B cell (primary cell): Measurements from ENCODE around the gene CLN5. TPM values are rescaled to one million over a fixed set of nuclear protein-coding genes. Genes with fewer than 3 reads are reported as not detected.

Experiments used
- ATAC-seq: fragments of 200-7000 bp; cut with Tn5 transposase; one replicate; pipeline ENCODE4 v1.10.0; 2021; ENCODE audit warnings: low read depth, mild to moderate bottlenecking, moderate number of reproducible peaks, moderate library complexity
- CTCF ChIA-PET: fragments of 350-600 bp; sonication (Branson Sonifier 250); formaldehyde crosslinking; loops from one replicate; lab custom pipeline; 2021; ENCODE audit warnings: antibody characterized with exemption, inconsistent platforms; lab: Charles Lee
- POLR2A ChIA-PET: fragments of 350-600 bp; sonication (Branson Sonifier 250); formaldehyde crosslinking; loops from one replicate; lab custom pipeline; 2021; ENCODE audit warnings: antibody characterized with exemption; lab: Charles Lee
- DNase-seq: peaks from one replicate; pipeline ENCODE4 v3.0.0; 2013
- H2AFZ ChIP-seq: 2 replicates; pipeline ENCODE4 v1.6.1; 2012; ENCODE audit warnings: mild to moderate bottlenecking, low read depth, low read length; ENCODE audit not compliant: insufficient read depth, poor library complexity, severe bottlenecking
- H3K27ac ChIP-seq, 2 donors: 1 replicate in 1 of 2; 2 replicates in 1 of 2; pipeline ENCODE4 v1.5.1; 2012 to 2013; ENCODE audit warnings: low read length in 2 of 2, mild to moderate bottlenecking in 2 of 2, moderate library complexity in 1 of 2
- H3K27me3 ChIP-seq, 4 experiments: fragments of 200-600 bp in 1 of 4; sonication (generic) in 1 of 4; replicated peaks in 1 of 4; 1 replicate in 2 of 4; 2 replicates in 2 of 4; pipeline versions ENCODE4 v1.6.1 to v1.7.0; 2013 to 2016; ENCODE audit warnings: low read length in 3 of 4, mild to moderate bottlenecking in 2 of 4, mixed read lengths in 1 of 4, moderate library complexity in 1 of 4; ENCODE audit not compliant: insufficient read depth in 4 of 4, control insufficient read depth in 3 of 4; ENCODE audit errors: control extremely low read depth in 1 of 4
- H3K36me3 ChIP-seq, 2 experiments: replicated peaks in 1 of 2; 1 replicate in 1 of 2; 2 replicates in 1 of 2; pipeline versions ENCODE4 v1.6.1 to v1.7.1; 2013; ENCODE audit warnings: low read length in 1 of 2; ENCODE audit not compliant: insufficient read depth in 2 of 2, control insufficient read depth in 1 of 2; ENCODE audit errors: control extremely low read depth in 1 of 2, extremely low read depth in 1 of 2
- H3K4me1 ChIP-seq, 2 donors: fragments of 200-600 bp in 1 of 2; sonication (generic) in 1 of 2; 1 replicate in 1 of 2; 2 replicates in 1 of 2; pipeline versions ENCODE4 v1.5.1 to v1.6.1; 2013 to 2017; ENCODE audit warnings: low read length in 2 of 2; ENCODE audit not compliant: control insufficient read depth in 2 of 2, insufficient read depth in 2 of 2
- H3K4me2 ChIP-seq: replicated peaks from 2 replicates; pipeline ENCODE3; 2012; ENCODE audit warnings: mild to moderate bottlenecking, low read depth, low read length; ENCODE audit not compliant: poor library complexity, severe bottlenecking
- H3K4me3 ChIP-seq, 5 experiments: fragments of 200-600 bp in 1 of 5; sonication (generic) in 1 of 5; 1 replicate in 3 of 5; 2 replicates in 2 of 5; pipeline versions ENCODE4 v1.5.1 to v1.7.0; 2011 to 2016; ENCODE audit warnings: low read length in 4 of 5, mild to moderate bottlenecking in 4 of 5, low read depth in 2 of 5, control low read depth in 1 of 5, moderate library complexity in 1 of 5; ENCODE audit not compliant: insufficient read depth in 1 of 5; ENCODE audit errors: control extremely low read depth in 1 of 5, extremely low read depth in 1 of 5
- H3K79me2 ChIP-seq: fragments of 200-600 bp; sonication (generic); one replicate; pipeline ENCODE4 v1.6.0; 2016; ENCODE audit warnings: low read length; ENCODE audit not compliant: control insufficient read depth, insufficient read depth
- H3K9ac ChIP-seq: fragments of 200-600 bp; sonication (generic); 2 replicates; pipeline ENCODE4 v1.6.1; 2017; ENCODE audit warnings: mild to moderate bottlenecking, low read length, moderate library complexity
- H3K9me3 ChIP-seq, 3 donors: one replicate each; pipeline versions ENCODE4 v1.6.1 to v1.7.1; 2013; ENCODE audit warnings: low read length in 2 of 3; ENCODE audit not compliant: control insufficient read depth in 2 of 3, insufficient read depth in 1 of 3; ENCODE audit errors: control extremely low read depth in 1 of 3
- H4K20me1 ChIP-seq: 2 replicates; pipeline ENCODE4 v1.6.0; 2012; ENCODE audit warnings: mild to moderate bottlenecking, low read length; ENCODE audit not compliant: insufficient read depth, control insufficient read depth, poor library complexity, severe bottlenecking
- H3K27ac Mint-ChIP-seq: one replicate; pipeline ENCODE4 v1.8.0; 2021; ENCODE audit warnings: mixed read lengths
- H3K27me3 Mint-ChIP-seq: one replicate; pipeline ENCODE4 v1.8.0; 2021; ENCODE audit warnings: mixed read lengths
- H3K4me1 Mint-ChIP-seq: one replicate; pipeline ENCODE4 v1.8.0; 2021; ENCODE audit warnings: mixed read lengths
- H3K4me3 Mint-ChIP-seq: one replicate; pipeline ENCODE4 v1.8.0; 2021; ENCODE audit warnings: mixed read lengths
- H3K9me3 Mint-ChIP-seq: one replicate; pipeline ENCODE4 v1.8.0; 2022; ENCODE audit warnings: mixed read lengths; ENCODE audit not compliant: insufficient read depth
- EZH2 ChIP-seq: IDR thresholded peaks from 2 replicates; pipeline ENCODE4 v1.6.1; 2012; ENCODE audit warnings: borderline replicate concordance, low read depth, mild to moderate bottlenecking, moderate library complexity, low read length; ENCODE audit not compliant: insufficient read depth, poor library complexity, severe bottlenecking
- WGBS: methylation state at CpG from one replicate; pipeline ENCODE4 v1.1.5; 2013; ENCODE audit warnings: missing lambda C conversion rate; ENCODE audit not compliant: insufficient coverage; 5-methylcytosine and 5-hydroxymethylcytosine counted together
- intact Hi-C: fragments of 100-400 bp; cut with micrococcal nuclease; formaldehyde crosslinking; loops from one replicate; pipeline ENCODE4 v1.10.0; 2022
- polyA plus RNA-seq: library from polyadenylated mRNA; depleted of rRNA; stranded (reverse); fragments of >200 nt; gene quantifications from 2 replicates; pipeline ENCODE4 v1.2.3, GENCODE V29; 2012
- total RNA-seq, 2 donors: library from RNA; stranded (reverse); fragments of 120-200 nt in 1 of 2; gene quantifications; 1 replicate in 1 of 2; 2 replicates in 1 of 2; pipeline versions ENCODE4 v1.2.3 to v1.2.4, GENCODE V29; 2013 to 2022
- TF ChIP-seq, protein P1 (sequence below): fragments of 200-600 bp; IDR thresholded peaks from one replicate; pipeline ENCODE4 v1.8.0; 2022; ENCODE audit warnings: antibody characterized with exemption, mild to moderate bottlenecking

Gene CLN5
- total and polyA plus RNA-seq, 2 donors (not counting 1 experiment from before 2014, with no cell fraction given) = 11.9 to 36.9 TPM

DNA sequence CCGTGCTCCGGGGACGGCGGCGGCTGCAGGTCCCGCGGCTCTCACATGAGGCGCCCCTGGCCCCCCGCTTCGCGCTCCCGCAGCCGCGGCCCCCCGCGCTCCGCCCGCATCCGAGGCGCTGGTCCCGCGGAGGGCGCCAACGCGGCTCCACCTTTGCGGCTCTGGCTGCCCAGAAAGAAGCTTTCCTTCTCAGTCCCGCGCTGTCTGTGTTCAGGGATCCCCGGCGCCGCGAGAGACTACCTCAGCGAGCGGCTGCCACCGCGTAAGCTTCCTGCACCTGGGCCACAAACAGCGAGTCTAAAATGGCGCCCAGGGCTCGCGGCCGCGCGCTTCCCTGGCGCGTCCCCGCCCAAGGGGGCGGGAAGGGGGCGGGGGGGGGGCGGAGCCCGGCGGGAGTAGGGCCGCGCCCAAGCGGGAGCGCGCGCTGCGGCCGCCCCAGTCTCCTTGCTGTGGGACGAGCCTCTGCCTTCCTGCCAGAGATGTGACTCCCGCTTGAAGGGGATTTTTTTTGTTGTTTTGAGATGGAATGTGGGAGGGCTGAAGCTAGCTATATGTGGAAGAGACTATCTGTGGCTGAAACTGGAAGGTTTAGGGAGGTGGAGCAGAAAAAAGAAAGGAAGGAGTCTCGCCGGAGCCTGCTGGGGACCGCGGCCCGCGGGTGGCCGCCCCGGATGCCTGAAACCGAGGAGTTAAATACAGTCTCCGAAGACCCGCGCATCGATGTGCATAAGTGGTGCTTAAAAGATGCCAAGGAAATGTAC, 35.2 kb downstream of the CLN5 start, which contains the start of gene FBXL3:
FBXL3 (minus strand) TSS at position 299 of the 761 bp plus-strand sequence. CDS start 5,299 bp downstream, outside the sequence.
- ChIA-PET CTCF (interaction anchor here (1.0 to 1.9 kb wide), 4 partner anchors 20 to 47 kb away, joined by 3 to 8 read pairs (median 4); partner anchors contain the start of gene CLN5), POLR2A (interaction anchor here (0.6 to 3.2 kb wide), 6 partner anchors 15 to 921 kb away, joined by 3 to 27 read pairs (median 4); partner anchors contain the start of gene CLN5)
- H3K9me3 ChIP-seq = no peaks in the 10 kb centered on the region
- WGBS = under 1% methylated on average over 50 of the region's 74 CpGs
- Mint-ChIP-seq H3K4me3 (peak within 1 kb of the TSS; percentile 99), H3K4me1 (peaks cover 48% of the 10 kb centered on the region), H3K9me3 (no peaks in the 10 kb centered on the region), H3K27ac (peak within 1 kb of the TSS; percentile 98), H3K27me3 (no peaks in the 10 kb centered on the region)
- peak within 1 kb of the TSS; percentile 96 for H2AFZ ChIP-seq
- H3K36me3 ChIP-seq = peaks cover 0 to 5% of the 10 kb centered on the region in 2 experiments
- intact Hi-C loops = loop anchor here (1.0 to 5.0 kb wide), 5 partner anchors 35 to 1490 kb away; partner anchors contain the start of genes CLN5, COMMD6 and KCTD12
- H3K27me3 ChIP-seq = no peaks in the 10 kb centered on the region
- DNase-seq (peak; percentile 91), ATAC-seq (peak; percentile 64)
- peaks cover 25 to 42% of the 10 kb centered on the region in 2 donors for H3K4me1 ChIP-seq
- H3K4me3 ChIP-seq = peak within 1 kb of the TSS; percentile 66 to 91 (median 88)
- TF ChIP-seq, protein P1, sequence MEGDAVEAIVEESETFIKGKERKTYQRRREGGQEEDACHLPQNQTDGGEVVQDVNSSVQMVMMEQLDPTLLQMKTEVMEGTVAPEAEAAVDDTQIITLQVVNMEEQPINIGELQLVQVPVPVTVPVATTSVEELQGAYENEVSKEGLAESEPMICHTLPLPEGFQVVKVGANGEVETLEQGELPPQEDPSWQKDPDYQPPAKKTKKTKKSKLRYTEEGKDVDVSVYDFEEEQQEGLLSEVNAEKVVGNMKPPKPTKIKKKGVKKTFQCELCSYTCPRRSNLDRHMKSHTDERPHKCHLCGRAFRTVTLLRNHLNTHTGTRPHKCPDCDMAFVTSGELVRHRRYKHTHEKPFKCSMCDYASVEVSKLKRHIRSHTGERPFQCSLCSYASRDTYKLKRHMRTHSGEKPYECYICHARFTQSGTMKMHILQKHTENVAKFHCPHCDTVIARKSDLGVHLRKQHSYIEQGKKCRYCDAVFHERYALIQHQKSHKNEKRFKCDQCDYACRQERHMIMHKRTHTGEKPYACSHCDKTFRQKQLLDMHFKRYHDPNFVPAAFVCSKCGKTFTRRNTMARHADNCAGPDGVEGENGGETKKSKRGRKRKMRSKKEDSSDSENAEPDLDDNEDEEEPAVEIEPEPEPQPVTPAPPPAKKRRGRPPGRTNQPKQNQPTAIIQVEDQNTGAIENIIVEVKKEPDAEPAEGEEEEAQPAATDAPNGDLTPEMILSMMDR = no peak
- no peak for TF ChIP-seq EZH2
- H3K27ac ChIP-seq = peak within 1 kb of the TSS; percentile 84 to 95
- H3K9ac ChIP-seq = peak within 1 kb of the TSS; percentile 97
- H3K79me2 ChIP-seq = peaks cover 54% of the 10 kb centered on the region
- H3K4me2 ChIP-seq = peak within 1 kb of the TSS; percentile 86
- peaks cover 38% of the 10 kb centered on the region for H4K20me1 ChIP-seq
